ENCODE results near the gene AGTRAP.
A peak's percentile ranks its signal among the peaks of the same experiment; 100 is the strongest.

AGTRAP gene

DNA sequence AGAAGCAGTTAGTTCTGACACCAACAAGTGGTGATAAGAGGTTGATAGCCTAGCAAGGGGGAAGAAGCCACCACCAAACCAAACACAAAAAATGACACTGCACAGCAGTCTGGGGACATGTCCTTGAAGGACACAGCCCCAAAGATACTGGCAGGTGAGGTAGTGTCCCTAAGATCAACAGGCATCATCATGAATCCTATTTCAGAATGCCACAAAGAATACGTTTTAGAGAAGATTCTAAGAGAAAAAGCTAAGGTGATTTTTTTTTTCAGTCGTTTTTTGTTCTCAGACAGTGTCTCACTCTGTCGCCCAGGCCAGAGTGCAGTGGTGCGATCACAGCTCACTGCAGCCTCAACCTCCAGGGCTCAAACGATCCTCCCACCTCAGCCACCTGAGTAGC lies 50.2 kb downstream of the AGTRAP start:
- DNase-seq = peak; percentile 54

DNA sequence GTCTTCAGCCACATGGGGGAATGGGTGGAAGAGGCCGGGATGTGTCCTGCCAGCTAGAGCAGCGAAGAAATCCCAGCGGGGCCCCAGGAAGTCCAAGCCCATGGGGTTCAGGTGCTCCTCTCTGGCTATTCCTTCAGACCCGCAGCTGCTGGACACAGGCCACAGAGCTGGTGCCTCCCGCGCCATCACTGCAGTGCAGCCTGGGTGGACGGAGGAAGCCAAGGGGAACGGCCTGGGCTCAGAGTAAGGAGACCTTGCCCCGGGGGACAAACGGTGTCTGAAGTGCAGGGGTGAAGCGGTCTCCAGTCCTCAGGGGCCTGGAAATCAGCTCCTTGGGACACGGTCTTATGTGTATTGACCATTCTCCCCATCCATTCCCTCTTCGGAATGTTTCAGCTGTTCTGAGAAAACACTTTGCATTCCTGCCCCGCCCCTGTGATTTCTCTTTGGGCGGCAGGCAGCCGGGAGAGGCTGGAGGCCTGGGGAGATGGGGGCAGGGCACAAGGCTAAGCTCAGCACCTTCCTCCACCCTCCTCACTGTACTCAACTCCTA lies 51.4 kb downstream of the AGTRAP start:
- DNase-seq = no peak

GRCh38 chr1:11787804-11788436 lies 52.0 kb downstream of the AGTRAP start:
- no peak for DNase-seq

- DNase-seq = no peak
These were observed 52.7 kb downstream of the AGTRAP start for GRCh38 chr1:11788549-11789053.

DNA sequence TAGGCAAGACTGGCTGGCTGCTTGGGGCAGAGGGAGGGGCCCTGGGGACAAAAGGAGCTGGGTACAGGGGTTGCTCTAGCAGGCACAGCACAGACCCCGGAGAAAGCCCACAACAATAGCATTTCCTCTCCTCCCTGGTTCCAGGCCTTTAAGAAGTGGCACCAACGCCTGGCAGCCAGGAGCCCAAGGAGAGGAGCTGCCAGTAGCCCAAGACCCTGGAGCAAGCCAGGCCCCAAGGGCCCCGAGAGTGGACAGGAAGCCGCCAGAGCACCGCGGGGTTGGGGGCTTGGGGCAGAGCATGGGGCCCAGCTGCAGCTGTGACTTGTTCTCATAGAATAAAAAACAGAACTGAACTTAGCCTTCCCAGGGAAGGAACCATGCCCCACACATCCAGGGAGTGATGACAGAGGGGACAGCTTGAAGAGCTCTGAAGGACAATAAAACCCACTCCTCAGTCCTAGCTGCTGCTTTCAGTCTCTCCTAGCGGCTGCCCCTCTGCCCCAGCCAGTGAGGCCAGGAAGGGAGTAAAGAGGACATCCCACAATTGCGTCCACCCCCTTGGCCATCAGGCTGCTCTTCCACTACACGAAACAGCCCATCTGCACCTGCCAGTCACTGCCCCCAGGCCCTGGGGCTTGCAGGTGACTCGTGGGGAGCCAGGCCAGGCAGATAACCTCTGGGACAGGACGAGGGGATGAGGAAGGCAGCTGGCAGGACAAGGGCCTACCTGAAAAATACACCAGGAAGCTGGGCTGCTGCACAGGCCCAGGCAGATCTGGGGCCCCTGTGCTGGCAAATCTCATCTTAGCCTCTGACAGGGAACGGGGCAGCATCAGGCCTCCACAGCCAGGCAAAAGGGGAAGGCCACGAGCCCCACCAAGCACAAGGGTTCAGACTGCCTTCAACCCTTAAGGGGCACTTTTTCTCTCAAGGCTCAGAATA lies 53.5 kb downstream of the AGTRAP start:
- no peak for DNase-seq

DNA sequence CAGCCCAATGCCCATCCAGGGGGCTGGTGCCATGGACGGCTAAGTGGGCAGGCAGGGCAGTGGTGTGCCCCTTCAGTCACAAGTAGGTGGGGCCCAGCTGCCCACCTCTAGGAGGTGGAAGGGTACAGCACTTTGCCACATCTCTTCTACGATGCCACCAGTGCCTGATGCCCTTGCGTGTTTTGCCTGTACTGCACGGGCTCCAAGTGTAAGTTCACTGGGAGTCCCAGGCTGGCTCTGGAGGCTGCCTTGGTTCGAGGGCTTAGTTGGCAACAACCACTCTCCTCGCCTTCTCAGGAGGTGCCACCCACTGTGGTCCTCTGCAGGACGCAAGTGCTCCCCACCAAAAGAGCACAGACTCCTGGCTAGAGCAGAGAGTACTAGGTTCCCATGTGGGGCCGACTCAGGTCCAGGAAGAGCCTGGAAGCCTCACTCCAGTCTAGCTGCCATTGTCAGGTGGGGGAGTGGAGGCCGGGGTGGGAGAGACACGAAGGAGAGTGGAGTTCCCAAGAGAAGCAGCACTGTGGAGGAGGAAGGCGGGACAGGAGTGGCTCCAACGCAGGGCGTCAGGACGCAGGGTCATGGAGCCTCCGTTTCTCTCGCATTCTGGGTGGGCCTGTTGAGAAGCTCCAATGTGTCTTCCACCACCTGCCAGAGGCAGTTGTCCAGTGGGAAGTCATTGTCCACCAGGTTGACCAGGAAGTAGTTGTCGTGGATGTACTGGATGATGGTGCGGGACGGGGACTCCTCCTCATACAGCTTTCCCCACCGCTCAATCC lies 54.4 kb downstream of the AGTRAP start:
- DNase-seq = no peak

DNA sequence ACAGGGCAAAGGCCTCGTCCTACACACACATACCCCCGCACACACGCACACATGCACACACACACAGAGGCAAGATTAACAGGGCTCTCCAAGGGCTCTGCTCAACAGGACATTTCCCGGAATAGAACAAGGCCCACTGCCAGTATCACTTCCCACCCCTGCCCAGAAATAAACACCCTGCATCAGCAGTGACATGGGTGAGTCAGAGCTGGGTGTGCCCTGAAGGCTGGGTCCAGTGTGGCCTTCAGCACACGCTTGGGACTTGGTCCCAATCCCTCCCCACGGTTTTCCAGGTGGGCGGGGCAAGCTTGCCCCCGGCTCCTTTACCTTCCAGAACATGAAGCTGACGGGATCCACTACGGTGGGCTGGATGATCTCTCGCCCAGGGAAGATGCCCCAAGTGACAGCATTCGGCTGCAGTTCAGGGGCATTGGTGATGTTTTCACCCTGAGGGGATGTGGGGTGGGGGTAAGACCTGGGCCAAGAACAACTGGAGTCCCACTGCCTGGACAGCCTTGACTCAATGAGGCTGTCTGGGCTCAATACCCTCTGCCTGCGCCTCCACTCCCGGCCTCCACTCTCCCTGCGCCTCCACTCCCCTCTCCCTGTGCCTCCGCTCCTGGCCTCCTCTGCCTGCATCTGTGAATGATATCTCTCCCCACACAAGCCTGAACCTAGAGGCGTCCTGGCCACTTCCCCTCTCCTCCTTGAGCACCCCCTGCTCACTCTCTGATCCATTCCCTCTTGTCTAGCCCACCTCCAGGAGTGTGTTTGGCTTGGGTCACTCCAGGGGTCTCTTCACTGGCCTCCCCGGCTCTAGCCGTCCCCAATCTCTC lies 55.2 kb downstream of the AGTRAP start:
- peak; percentile 25 for DNase-seq

DNA sequence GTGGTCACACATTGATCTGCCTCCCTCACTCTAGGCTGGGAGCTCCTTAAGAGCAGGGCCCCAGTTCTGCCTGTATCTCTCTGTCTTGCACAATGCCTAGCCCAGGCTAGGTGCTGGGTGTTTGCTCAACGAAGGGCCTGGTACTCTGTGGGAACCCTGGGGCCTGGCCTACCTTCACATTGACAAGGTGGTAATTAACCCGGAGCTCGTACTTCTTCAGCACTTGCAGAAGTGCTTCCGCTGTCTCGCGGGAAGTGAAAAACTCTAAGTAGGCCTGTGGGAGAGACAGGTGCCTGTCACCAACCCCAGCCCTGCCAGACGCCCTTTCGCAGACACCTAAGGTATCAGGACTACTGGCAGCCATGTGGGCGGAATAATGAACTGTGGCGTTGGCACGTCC lies 56.2 kb downstream of the AGTRAP start:
- no peak for DNase-seq

GRCh38 chr1:11793819-11794218 lies 57.9 kb downstream of the AGTRAP start:
- DNase-seq = no peak

DNA sequence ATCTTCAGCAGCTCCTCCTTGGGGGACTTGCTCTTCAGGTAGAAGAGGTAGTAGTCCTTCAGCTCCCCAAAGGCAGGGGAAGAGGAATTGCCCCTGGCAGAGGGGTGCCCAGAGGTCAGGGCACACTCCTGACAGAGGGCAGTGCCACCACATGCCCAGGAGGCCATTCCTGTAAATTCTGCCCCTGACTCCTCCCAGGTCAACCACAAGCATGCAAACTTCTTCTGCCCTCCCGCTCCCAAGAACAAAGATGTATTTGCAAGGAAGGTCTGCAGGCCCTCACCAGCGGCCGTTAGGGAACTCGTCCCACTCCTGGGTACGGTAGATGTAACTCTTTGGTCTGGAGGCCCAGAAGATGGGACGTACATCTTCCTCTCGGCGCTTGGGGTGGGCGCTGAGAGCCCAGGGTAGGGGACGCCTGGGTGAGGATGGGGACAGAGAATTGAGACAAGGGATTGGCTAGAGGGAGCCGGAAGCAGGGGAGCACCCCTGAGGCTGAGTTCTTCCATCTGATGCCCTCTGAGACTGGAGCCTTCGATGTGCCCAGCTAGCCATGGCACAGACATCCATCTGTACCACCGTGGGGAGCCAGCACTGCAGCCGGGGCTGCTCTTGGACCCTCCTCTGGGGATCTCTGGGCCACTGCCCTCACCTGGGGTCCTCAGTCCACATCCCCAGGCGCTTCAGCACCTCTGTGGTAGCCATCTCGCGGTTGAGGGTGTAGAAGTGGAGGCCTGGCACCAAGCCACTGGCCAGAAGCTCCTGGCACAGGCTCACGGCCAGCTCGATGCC lies 58.7 kb downstream of the AGTRAP start:
- no peak for DNase-seq

- no peak for DNase-seq
These were observed 59.4 kb downstream of the AGTRAP start for GRCh38 chr1:11795238-11795890.

DNA sequence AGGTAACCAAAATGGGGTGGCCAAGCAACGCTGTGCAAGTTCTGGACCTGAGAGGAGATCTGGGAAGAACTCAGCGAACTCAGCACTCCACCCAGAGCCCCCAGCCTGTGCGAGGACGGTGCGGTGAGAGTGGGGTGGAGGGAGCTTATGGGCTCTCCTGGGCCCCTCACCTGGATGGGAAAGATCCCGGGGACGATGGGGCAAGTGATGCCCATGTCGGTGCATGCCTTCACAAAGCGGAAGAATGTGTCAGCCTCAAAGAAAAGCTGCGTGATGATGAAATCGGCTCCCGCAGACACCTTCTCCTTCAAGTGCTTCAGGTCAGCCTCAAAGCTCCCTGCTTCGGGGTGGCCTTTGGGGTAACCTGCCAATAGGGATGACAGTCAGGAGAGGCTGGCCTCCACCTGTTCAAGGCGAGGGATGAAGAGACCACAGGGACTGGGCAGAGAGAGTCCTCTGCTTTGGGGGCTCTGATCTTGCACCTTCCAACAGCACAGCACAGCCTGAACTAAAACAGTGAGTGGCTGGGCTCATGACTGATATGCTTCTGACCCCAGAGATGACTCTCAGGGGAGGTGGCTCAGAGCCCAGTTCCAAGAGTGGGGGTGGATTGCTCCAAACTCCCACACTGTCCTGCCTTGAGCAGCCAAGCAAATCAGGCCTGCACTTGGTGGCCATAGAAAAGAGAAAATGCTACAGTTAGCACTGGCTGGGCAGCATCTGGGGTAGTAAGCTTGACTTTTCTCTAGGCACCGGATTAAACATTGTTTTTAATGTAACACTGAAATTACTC lies 60.3 kb downstream of the AGTRAP start:
- DNase-seq = peak; percentile 28

DNA sequence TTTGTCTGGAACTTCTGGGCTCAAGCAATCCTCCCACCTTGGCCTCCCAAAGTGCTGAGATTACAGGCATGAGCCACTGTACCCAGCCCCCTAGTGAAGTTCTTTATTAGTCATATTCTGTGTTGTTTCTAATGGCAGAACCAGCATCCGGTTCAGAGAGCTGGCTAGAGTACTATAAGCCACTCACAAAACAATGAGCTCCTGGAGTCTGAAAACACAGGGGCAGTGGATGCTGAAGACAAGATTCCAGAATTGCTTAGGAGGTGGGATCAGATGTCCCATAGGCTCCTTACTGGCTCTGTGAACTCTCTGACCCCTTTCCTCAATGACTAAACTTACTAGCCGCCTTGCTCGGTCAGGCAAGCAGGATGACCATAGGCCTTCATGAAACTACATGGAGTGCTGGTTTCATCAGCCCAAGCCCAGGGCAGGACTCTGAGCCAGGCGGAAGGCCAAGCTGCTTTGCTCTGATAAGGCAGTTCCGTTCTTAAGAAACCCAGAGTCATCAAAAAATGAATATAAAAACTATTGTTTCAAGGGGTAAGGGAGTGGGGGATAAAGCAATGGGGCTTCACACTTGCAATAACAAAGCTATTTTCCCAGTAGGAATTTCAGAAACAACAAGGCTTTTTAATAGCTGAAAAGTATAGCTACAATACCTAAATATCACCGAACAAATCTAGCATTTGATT lies 61.7 kb downstream of the AGTRAP start:
- peak; percentile 98 for DNase-seq

GRCh38 chr1:11799099-11799498 lies 63.2 kb downstream of the AGTRAP start:
- DNase-seq = no peak

GRCh38 chr1:11799896-11800295 lies 64.0 kb downstream of the AGTRAP start:
- DNase-seq = no peak

GRCh38 chr1:11800391-11800755 lies 64.4 kb downstream of the AGTRAP start:
- no peak for DNase-seq
